Neural progenitor cell (in vitro differentiated cells): ENCODE results near the gene GIMAP6. TPM values are rescaled to one million over a fixed set of nuclear protein-coding genes. Genes with fewer than 3 reads are reported as not detected.
"Not testable (repeated sequence)": the region's sequence is repeated elsewhere in the genome, so short reads cannot be mapped to it uniquely, and the experiment has no call there.

Experiments used
- DNase-seq: peaks from one replicate; pipeline ENCODE4 v3.0.0-alpha.2; 2016; ENCODE audit warnings: low spot score
- H2AFZ ChIP-seq: fragments of 200-600 bp; sonication (generic); replicated peaks from 2 replicates; pipeline ENCODE4 v1.6.1; 2016; ENCODE audit warnings: antibody characterized with exemption
- H3F3A ChIP-seq: fragments of 200-600 bp; sonication (generic); 2 replicates; pipeline ENCODE4 v1.6.1; 2016; ENCODE audit warnings: antibody characterized with exemption, low read depth
- H3K27ac ChIP-seq: fragments of 200-600 bp; sonication (generic); 2 replicates; pipeline ENCODE4 v1.5.1; 2016; ENCODE audit warnings: mild to moderate bottlenecking
- H3K27me3 ChIP-seq: fragments of 200-600 bp; sonication (generic); 2 replicates; pipeline ENCODE4 v1.6.1; 2016; ENCODE audit warnings: mild to moderate bottlenecking, moderate library complexity
- H3K36me3 ChIP-seq: fragments of 200-600 bp; sonication (generic); 2 replicates; pipeline ENCODE4 v1.5.1; 2016
- H3K4me1 ChIP-seq: fragments of 200-600 bp; sonication (generic); 2 replicates; pipeline ENCODE4 v1.6.1; 2016; ENCODE audit warnings: mixed run types
- H3K4me2 ChIP-seq: fragments of 200-600 bp; sonication (generic); 2 replicates; pipeline ENCODE4 v1.6.1; 2016
- H3K4me3 ChIP-seq: fragments of 200-600 bp; sonication (generic); 2 replicates; pipeline ENCODE4 v1.5.1; 2016
- H3K79me2 ChIP-seq: fragments of 200-600 bp; sonication (generic); 2 replicates; pipeline ENCODE4 v1.6.1; 2016; ENCODE audit warnings: low read depth
- H3K9ac ChIP-seq: fragments of 200-600 bp; sonication (generic); 2 replicates; pipeline ENCODE4 v1.6.1; 2016
- H3K9me3 ChIP-seq: fragments of 200-600 bp; sonication (generic); 2 replicates; pipeline ENCODE4 v1.5.1; 2016; ENCODE audit warnings: low read depth
- H4K20me1 ChIP-seq: fragments of 200-600 bp; sonication (generic); 2 replicates; pipeline ENCODE4 v1.6.1; 2016; ENCODE audit warnings: low read depth
- H3K27ac Mint-ChIP-seq: 3 replicates; pipeline ENCODE4 v1.8.0; 2021; ENCODE audit warnings: mixed read lengths
- H3K27me3 Mint-ChIP-seq: 2 replicates; pipeline ENCODE4 v1.8.0; 2022; ENCODE audit warnings: low read depth, mild to moderate bottlenecking, inconsistent platforms, moderate library complexity, mixed read lengths; ENCODE audit not compliant: insufficient read depth
- H3K36me3 Mint-ChIP-seq: 3 replicates; pipeline ENCODE4 v1.8.0; 2021; ENCODE audit warnings: mixed read lengths
- H3K4me1 Mint-ChIP-seq: 3 replicates; pipeline ENCODE4 v1.8.0; 2021; ENCODE audit warnings: mixed read lengths
- H3K4me3 Mint-ChIP-seq: 3 replicates; pipeline ENCODE4 v1.8.0; 2021; ENCODE audit warnings: mild to moderate bottlenecking, moderate library complexity, mixed read lengths
- H3K9me3 Mint-ChIP-seq: 3 replicates; pipeline ENCODE4 v1.8.0; 2020; ENCODE audit warnings: mixed read lengths
- EZH2 ChIP-seq: fragments of 200-600 bp; sonication (generic); IDR thresholded peaks from 2 replicates; pipeline ENCODE4 v1.6.1; 2017; ENCODE audit warnings: antibody characterized with exemption, mild to moderate bottlenecking, moderate library complexity
- total RNA-seq: library from RNA; depleted of rRNA; stranded (reverse); fragments of >200 nt; gene quantifications from 2 replicates; pipeline ENCODE4 v1.2.3, GENCODE V29; 2015; ENCODE audit warnings: low replicate concordance

GIMAP6 gene
- not detected in 2 replicates for total RNA-seq

GRCh38 chr7:150631866-150632864, at the start of gene GIMAP6:
Gene GIMAP6, minus strand, starts transcription at chr7:150632385. Its CDS starts 2,243 bp downstream, at chr7:150630142.
- Mint-ChIP-seq H3K9me3 (peaks cover 15% of the 10 kb centered on the region), H3K4me1 (no peaks in the 10 kb centered on the region), H3K27ac (no peak within 1 kb of the TSS), H3K36me3 (no peaks in the 10 kb centered on the region), H3K27me3 (peaks cover 3% of the 10 kb centered on the region), H3K4me3 (no peak within 1 kb of the TSS)
- no peak within 1 kb of the TSS for H3K9ac ChIP-seq
- H4K20me1 ChIP-seq: no peaks in the 10 kb centered on the region
- no peak for DNase-seq
- H3K36me3 ChIP-seq: no peaks in the 10 kb centered on the region
- no peak within 1 kb of the TSS for H2AFZ ChIP-seq
- no peaks in the 10 kb centered on the region for H3K9me3 ChIP-seq
- H3K79me2 ChIP-seq: no peaks in the 10 kb centered on the region
- no peak for TF ChIP-seq EZH2
- H3K4me3 ChIP-seq: no peak within 1 kb of the TSS
- no peak within 1 kb of the TSS for H3K27ac ChIP-seq
- no peaks in the 10 kb centered on the region for H3K27me3 ChIP-seq
- H3K4me2 ChIP-seq: no peak within 1 kb of the TSS
- H3K4me1 ChIP-seq: no peaks in the 10 kb centered on the region
- H3F3A ChIP-seq: no peaks in the 10 kb centered on the region

GRCh38 chr7:150680364-150680763, 48.2 kb upstream of the GIMAP6 start:
- H3K4me3 Mint-ChIP-seq, H3K27ac ChIP-seq, H3K4me1 ChIP-seq, H3K27me3 ChIP-seq, H3K4me2 ChIP-seq, H3K9me3 Mint-ChIP-seq, H3K27me3 Mint-ChIP-seq, H4K20me1 ChIP-seq, H3F3A ChIP-seq, H3K36me3 Mint-ChIP-seq, H3K27ac Mint-ChIP-seq, DNase-seq, H3K4me3 ChIP-seq, H3K79me2 ChIP-seq, H3K36me3 ChIP-seq, H2AFZ ChIP-seq, H3K4me1 Mint-ChIP-seq, H3K9me3 ChIP-seq, H3K9ac ChIP-seq: not testable (repeated sequence)

GRCh38 chr7:150678601-150679000, 46.4 kb upstream of the GIMAP6 start:
- H3K4me3 Mint-ChIP-seq, H3K27me3 Mint-ChIP-seq, H3K4me1 Mint-ChIP-seq, H3K79me2 ChIP-seq, H3K4me3 ChIP-seq, H3K9ac ChIP-seq, H4K20me1 ChIP-seq, H3K4me1 ChIP-seq, H3K4me2 ChIP-seq, H3F3A ChIP-seq, H3K27ac Mint-ChIP-seq, H3K36me3 ChIP-seq, H3K9me3 Mint-ChIP-seq, H3K36me3 Mint-ChIP-seq, DNase-seq, H3K27ac ChIP-seq, H3K9me3 ChIP-seq, H2AFZ ChIP-seq, H3K27me3 ChIP-seq: not testable (repeated sequence)

GRCh38 chr7:150676854-150677253, 44.7 kb upstream of the GIMAP6 start:
- not testable (repeated sequence) for H4K20me1 ChIP-seq

GRCh38 chr7:150676276-150676675, 44.1 kb upstream of the GIMAP6 start:
- not testable (repeated sequence) for H3K4me3 ChIP-seq, H3K36me3 Mint-ChIP-seq, H3K4me1 Mint-ChIP-seq, DNase-seq, H3K27me3 Mint-ChIP-seq, H3K79me2 ChIP-seq, H3K9ac ChIP-seq, H3K4me1 ChIP-seq, H3K27ac Mint-ChIP-seq, H3K9me3 ChIP-seq, H3K27ac ChIP-seq, H3K9me3 Mint-ChIP-seq, H3K27me3 ChIP-seq, H3K4me3 Mint-ChIP-seq, H2AFZ ChIP-seq, H3K36me3 ChIP-seq, H3F3A ChIP-seq, H4K20me1 ChIP-seq, H3K4me2 ChIP-seq

More at GRCh38 chr7:150676854-150677253, 44.7 kb upstream of the GIMAP6 start:
- not testable (repeated sequence) for H3K79me2 ChIP-seq, H3K4me2 ChIP-seq, H3K4me3 Mint-ChIP-seq, H3K4me1 Mint-ChIP-seq, H3K9me3 Mint-ChIP-seq, H3K27ac ChIP-seq, H3K27ac Mint-ChIP-seq, H2AFZ ChIP-seq, DNase-seq, H3K9ac ChIP-seq, H3K9me3 ChIP-seq, H3K36me3 ChIP-seq, H3K4me1 ChIP-seq, H3K27me3 Mint-ChIP-seq, H3F3A ChIP-seq, H3K4me3 ChIP-seq, H3K27me3 ChIP-seq, H3K36me3 Mint-ChIP-seq
